Stimulated activated CD4-positive, alpha-beta T cell treated with anti-CD3 and anti-CD28 coated beads, Interleukin-12 subunit alpha, Interleukin-12 subunit beta, amount 100 ng/mL, for 48 hours (primary cell): Measurements from ENCODE around the gene ZFYVE28.
"Not testable (repeated sequence)": the region's sequence is repeated elsewhere in the genome, so short reads cannot be mapped to it uniquely, and the experiment has no call there.

Experiments used
- DNase-seq, 3 donors: peaks; one replicate each; pipeline ENCODE4 v3.0.0-alpha.2; 2020; ENCODE audit warnings: low read depth in 2 of 3, low spot score in 1 of 3

ZFYVE28 gene

DNA sequence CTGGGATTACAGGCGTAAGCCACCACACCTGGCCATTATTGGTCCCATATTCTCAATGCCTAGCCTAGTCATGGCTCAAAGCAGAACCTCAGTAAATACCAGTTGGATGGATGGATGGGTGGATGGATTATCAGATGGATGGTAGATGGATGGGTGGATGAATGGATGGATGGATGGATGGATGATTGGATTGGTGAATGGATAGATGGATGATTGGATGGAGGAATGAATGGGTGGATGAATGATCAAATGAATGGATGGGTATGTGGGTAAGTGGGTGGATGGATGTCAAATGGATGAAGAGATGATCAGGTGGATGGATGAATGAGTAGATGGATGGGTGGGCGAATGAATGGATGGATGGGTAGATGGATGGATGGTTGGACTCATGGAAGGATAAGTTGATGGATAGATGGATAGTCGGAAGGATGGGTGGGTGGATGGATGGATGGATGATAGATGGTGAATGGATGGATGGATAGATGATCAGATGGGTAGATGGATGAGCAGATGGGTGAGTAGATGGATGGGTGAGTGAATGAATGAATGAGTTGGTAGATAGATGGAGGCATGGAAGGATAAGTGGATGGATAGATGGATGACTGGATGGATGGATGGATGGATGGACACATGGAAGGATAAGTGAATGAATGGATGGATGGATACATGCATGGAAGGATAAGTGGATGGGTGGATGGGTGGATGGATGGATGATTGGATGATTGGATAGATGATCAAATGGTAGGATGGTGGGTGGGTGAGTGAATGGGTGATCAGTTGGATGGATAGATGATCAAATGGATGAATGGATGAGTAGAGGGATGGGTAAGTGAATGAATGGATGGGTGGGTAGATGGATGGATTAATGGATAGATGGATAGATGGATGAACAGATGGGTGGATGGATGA lies 28.5 kb upstream of the ZFYVE28 start:
- DNase-seq, result no peak

DNA sequence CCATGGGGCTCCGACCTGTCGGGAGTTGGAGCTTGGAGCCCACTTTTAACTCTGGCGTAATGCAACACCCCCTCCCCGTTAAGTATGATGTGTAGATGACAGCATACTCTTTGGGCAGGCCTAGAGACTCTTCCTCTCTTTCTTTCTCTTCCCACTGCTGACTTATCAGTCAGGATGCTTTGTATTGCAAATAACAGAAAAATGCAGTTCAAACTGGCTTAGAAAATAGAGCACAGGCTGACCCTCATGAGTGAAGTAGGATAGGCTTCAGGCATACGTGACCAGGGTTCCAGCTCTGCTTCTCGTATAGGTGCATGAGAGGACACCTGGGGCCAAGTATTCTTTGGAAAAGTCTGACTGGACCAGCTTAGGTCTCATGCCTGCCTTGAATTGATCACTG lies 27.1 kb upstream of the ZFYVE28 start:
- no peak for DNase-seq

DNA sequence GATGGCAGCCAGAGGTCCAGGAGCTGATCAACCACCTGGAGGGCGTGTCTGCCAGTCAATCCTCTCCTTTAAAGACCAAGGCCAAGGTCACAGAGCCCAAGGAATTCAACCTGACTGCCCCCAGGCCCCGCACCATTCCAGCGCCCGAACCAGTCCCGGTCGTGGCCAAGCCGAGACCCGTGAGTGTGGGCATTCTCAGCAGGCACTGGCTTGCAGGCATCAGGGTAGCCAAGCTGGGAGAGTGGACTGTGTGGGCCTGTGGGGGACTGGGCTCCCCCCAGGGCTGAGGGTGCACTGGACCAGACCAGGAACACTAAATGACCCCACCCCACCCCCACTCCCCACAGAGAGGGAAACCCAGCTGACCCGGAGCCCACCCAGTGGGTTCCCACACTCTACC lies 26.7 kb upstream of the ZFYVE28 start:
- DNase-seq, result no peak

- DNase-seq, result no peak
Measured at GRCh38 chr4:2443956-2444740, 25.7 kb upstream of the ZFYVE28 start.

GRCh38 chr4:2443061-2443730 lies 24.8 kb upstream of the ZFYVE28 start:
- DNase-seq, result no peak

GRCh38 chr4:2442175-2442993 lies 23.9 kb upstream of the ZFYVE28 start:
- no peak for DNase-seq

DNA sequence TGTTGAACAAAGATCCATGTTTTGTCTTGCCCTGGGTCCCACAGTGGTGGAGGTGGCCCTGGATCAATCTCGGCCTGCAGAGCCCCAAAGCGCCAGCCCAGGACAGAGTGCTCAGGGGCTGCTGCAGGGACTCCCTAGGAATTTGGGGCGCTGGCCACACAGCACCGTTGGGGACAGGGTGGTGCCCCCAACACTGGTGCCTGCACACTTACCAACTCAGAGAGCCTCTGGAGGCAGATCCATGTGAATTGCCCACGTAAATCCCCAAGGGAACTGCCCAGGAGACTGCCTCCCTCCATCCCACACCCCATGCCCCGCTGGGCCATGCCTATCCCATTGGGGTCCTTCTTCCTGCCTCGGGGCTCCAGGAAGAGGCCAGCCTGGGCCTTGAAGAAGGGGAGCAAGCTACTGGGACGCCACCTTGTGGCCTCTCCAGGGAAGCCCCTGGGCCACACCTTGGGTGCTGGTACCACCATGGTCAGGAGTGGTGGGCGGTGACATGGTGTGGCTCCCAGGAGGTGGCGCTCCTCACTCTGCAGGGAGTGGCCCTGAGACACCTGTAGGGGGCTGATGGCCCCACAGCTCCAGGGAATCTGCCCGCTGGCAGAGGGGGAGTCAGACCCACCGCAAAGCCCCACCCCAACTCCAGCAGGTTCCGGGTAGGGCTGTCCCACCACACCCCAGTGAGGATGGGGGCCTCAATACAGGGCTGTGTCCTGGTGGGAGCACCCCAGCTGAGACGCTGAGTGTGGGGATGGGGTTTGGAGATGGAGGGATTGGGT lies 23.1 kb upstream of the ZFYVE28 start:
- DNase-seq, result peak; percentile 67 to 74 (median 69)

DNA sequence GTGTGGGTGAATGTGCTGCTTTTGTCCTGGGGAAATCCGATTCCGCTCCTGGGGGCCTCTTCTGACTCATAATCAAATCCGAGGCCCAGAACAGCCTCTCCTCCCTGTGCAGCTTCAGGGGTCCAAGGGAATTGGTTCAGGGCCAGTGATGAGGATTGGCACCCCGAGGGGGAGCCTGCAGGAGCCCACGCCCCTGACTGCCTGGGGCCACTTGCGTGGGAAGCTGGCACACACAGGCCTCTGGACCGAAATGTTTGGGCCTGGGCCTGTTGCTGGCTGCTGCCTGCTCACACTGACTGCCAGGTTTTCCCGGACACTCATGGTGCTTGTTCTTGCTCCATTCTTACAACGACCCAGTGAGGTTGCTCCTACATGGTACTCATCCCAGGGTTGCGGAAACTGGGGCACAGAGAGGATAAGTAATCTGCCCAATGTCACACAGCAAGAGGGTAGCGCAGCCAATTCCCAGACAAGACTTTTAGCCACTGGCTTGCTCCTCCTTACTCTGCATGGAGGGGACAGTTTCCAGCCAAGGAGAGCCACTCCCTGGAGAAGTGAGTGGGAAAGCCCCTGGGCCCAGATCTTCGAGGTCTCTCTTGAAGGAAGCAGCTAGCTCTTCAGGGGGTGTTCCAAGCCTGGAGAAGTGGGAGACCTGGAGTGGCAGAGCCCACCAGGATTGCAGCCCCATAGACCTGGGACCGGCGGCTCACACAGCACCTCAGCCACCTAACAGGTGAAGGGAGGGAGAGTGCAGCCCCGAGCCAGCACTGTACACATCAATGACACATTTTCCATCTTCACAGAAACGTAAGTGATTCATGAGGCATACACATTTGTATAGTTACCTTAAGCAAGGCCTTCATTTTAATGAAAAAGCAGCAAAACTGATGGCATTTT lies 20.6 kb upstream of the ZFYVE28 start:
- DNase-seq, result no peak

- DNase-seq, result no peak
Measured at GRCh38 chr4:2437475-2438215, 19.2 kb upstream of the ZFYVE28 start.

DNA sequence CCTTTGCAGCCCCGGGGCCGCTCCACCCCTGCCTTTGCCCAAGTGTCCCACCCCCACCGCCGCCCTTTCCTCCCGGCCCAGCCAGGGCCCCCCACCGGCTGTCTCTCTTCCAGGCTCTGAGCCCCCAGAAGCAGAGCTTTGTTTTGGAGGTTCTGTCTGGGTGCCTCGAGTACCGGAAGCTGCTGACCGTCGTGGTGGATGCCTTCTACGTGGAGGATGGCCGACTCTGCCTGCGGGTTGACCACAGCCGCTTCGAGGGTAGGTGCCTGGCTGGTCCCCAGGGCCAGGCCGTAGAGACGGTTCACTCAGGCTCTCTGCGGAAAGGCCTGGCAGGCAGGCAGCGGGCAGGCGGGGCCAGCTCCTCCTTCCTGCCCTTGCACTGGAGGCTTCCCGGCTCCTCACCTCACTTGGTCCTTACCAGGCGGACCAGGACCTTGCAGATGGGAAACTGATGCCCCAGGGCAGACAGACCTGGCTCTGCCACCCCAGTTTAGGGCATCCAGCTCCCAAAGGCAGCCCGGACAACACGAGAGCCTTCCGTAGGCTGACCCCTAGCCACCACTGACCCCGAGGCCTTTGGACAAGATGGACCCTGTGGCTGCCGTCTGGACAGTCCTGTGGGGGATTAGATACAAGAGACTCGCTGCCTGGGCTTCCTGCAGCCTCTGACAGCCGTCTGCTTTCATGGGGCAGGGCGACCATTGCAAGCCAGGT lies 18.5 kb upstream of the ZFYVE28 start:
- no peak for DNase-seq

- no peak for DNase-seq
Measured at GRCh38 chr4:2436301-2436700, 17.9 kb upstream of the ZFYVE28 start.

DNA sequence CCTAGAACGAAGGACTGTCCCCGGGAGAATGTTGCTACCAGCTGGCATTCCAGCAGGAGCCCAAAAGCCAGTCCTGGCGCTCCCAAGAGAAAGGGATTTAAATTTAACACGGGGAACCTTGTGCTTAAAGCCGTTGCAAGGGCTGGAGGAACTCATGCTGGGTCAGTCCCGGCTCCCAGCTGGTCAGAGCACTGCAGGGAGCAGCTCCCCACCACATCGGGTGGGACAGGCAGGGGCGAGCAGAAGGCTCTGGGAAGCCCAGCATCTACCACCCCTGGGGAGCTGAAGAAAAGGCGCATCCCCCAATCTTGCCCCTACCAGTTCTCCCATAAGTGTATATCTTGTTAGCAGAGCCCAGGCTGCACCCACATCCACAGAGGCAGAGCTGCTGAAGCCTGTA lies 16.0 kb upstream of the ZFYVE28 start:
- DNase-seq, result no peak

GRCh38 chr4:2433609-2434350 lies 15.3 kb upstream of the ZFYVE28 start:
- no peak for DNase-seq

DNA sequence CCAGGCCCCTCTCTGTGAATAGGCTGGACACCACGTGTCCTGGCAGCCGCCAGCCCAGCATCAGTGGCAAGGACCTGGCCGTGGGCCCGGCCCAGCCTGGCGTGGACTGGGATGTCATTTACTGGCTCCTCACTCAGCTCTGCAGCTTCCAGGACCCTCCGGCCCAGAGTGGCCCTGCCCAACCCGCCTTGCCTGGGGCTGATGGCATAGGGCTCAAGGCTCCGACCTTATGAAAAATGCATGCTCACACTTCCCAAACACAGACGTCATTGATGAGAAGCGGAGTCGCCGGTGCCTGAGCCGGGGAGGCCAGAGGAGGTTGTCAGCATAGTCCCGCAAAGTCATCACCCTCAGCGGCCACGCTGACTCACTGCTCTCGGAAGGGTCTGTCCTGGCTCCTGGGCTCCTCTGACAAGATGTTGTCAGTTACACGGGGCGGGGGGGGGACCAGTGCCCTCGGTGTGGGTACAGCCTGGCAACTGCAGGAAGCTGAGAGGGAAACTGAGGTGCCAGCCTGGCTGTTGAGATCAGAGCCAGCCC lies 14.6 kb upstream of the ZFYVE28 start:
- no peak for DNase-seq

GRCh38 chr4:2432004-2432403 lies 13.6 kb upstream of the ZFYVE28 start:
- DNase-seq, result no peak

DNA sequence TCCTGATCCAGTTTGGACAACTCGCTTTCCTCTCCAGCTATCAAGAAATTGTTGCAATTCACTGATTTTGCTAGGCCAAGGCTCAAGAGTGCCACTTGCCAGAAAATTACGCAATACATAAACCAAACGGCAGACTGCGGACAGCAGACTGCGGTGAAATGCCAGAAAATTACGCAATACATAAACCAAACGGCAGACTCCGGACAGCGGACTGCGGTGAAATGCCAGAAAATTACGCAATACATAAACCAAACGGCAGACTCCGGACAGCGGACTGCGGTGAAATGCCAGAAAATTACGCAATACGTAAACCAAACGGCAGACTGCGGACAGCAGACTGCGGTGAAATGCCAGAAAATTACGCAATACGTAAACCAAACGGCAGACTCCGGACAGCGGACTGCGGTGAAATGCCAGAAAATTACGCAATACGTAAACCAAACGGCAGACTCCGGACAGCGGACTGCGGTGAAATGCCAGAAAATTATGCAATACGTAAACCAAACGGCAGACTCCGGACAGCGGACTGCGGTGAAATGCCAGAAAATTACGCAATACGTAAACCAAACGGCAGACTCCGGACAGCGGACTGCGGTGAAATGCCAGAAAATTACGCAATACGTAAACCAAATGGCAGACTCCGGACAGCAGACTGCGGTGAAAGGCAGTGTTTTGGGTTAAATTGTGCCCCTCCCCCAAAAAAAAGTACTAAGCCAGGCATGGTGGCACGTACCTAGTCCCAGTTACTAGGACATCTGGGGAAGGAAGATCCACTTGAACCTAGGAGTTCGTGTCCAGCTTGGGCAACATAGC lies 11.7 kb upstream of the ZFYVE28 start:
- not testable (repeated sequence) for DNase-seq
